HL-60 (cell line): Measurements from ENCODE around the gene ARTN.

Source experiments
- POLR2AphosphoS5 ChIP-seq: IDR thresholded peaks from 2 replicates; pipeline ENCODE4 v1.6.1; 2012; ENCODE audit warnings: low read depth
- SPI1 ChIP-seq: IDR thresholded peaks from 2 replicates; pipeline ENCODE4 v1.6.1; 2012; ENCODE audit warnings: low read depth, mild to moderate bottlenecking, borderline replicate concordance

- no peak for TF ChIP-seq POLR2AphosphoS5
- TF ChIP-seq SPI1 = no peak
Measured at GRCh38 chr1:43912607-43913006, 21.0 kb upstream of the ARTN start.
